IMR-90 (cell line): ENCODE measurements around the gene DAGLA. TPM values are rescaled to one million over a fixed set of nuclear protein-coding genes. Genes with fewer than 3 reads are reported as not detected.

Experiments used
- ATAC-seq: fragments of 200-7000 bp; cut with Tn5 transposase; 2 replicates; pipeline ENCODE4 v1.9.1; 2020; ENCODE audit warnings: low read depth, mild to moderate bottlenecking, moderate library complexity
- BruUV-seq: library from RNA; stranded (reverse); fragments of 400-500 nt; replicated peaks from 2 replicates; lab custom pipeline; 2021; lab: Mats Ljungman, UMichigan
- CTCF ChIA-PET: fragments of 300-600 bp; formaldehyde crosslinking; extraction: SDS; loops from one replicate; lab custom pipeline; 2021; ENCODE audit warnings: antibody characterized with exemption; lab: Yijun Ruan, JAX
- POLR2A ChIA-PET: fragments of 300-600 bp; sonication (Branson Sonifier 250); formaldehyde crosslinking; loops from one replicate; lab custom pipeline; 2022; ENCODE audit warnings: antibody characterized with exemption; ENCODE audit not compliant: unreplicated experiment; lab: Charles Lee
- DNase-seq: peaks from one replicate; pipeline ENCODE4 v3.0.0; 2013
- H2AFZ ChIP-seq: replicated peaks from 2 replicates; pipeline ENCODE3; 2013; ENCODE audit warnings: low read length, mild to moderate bottlenecking; ENCODE audit not compliant: poor library complexity
- H2AK5ac ChIP-seq: 2 replicates; pipeline ENCODE4 v1.6.1; 2013; ENCODE audit warnings: low read depth, low read length, inconsistent platforms
- H2AK9ac ChIP-seq: replicated peaks from 2 replicates; pipeline ENCODE3; 2013; ENCODE audit warnings: mild to moderate bottlenecking, low read depth, low read length, moderate library complexity; ENCODE audit not compliant: poor library complexity
- H2BK120ac ChIP-seq: 2 replicates; pipeline ENCODE4 v1.6.1; 2013; ENCODE audit warnings: low read depth, low read length, inconsistent platforms
- H2BK15ac ChIP-seq: 3 replicates; pipeline ENCODE4 v1.6.1; 2013; ENCODE audit warnings: low read depth, low read length, inconsistent platforms
- H2BK20ac ChIP-seq: 2 replicates; pipeline ENCODE4 v1.6.1; 2013; ENCODE audit warnings: low read depth, mild to moderate bottlenecking, inconsistent platforms, low read length, moderate library complexity
- H2BK5ac ChIP-seq: 2 replicates; pipeline ENCODE4 v1.6.1; 2013; ENCODE audit warnings: mild to moderate bottlenecking, low read depth, low read length, inconsistent platforms; ENCODE audit not compliant: poor library complexity, severe bottlenecking
- H3K14ac ChIP-seq: replicated peaks from 2 replicates; pipeline ENCODE4 v1.6.1; 2013; ENCODE audit warnings: low read depth, low read length, inconsistent platforms
- H3K18ac ChIP-seq: 2 replicates; pipeline ENCODE4 v1.6.1; 2013; ENCODE audit warnings: low read depth, low read length, control low read depth
- H3K23ac ChIP-seq: 2 replicates; pipeline ENCODE4 v1.6.1; 2013; ENCODE audit warnings: low read depth, low read length, inconsistent platforms
- H3K27ac ChIP-seq: 2 replicates; pipeline ENCODE4 v1.5.1; 2013; ENCODE audit warnings: mild to moderate bottlenecking, control low read depth, low read length; ENCODE audit not compliant: insufficient read depth
- H3K27me3 ChIP-seq: 2 replicates; pipeline ENCODE4 v1.6.1; 2013; ENCODE audit warnings: low read length; ENCODE audit not compliant: control insufficient read depth, insufficient read depth
- H3K36me3 ChIP-seq: 2 replicates; pipeline ENCODE4 v1.6.1; 2013; ENCODE audit warnings: low read length, mixed read lengths; ENCODE audit not compliant: control insufficient read depth, insufficient read depth
- H3K4ac ChIP-seq: 2 replicates; pipeline ENCODE4 v1.6.1; 2013; ENCODE audit warnings: low read depth, low read length, inconsistent platforms
- H3K4me1 ChIP-seq: 2 replicates; pipeline ENCODE4 v1.6.1; 2013; ENCODE audit warnings: low read length, mixed read lengths; ENCODE audit not compliant: control insufficient read depth, insufficient read depth
- H3K4me2 ChIP-seq: 2 replicates; pipeline ENCODE4 v1.6.1; 2013; ENCODE audit warnings: low read depth, mild to moderate bottlenecking, control low read depth, low read length, moderate library complexity
- H3K4me3 ChIP-seq: 2 replicates; pipeline ENCODE4 v1.5.1; 2013; ENCODE audit warnings: low read depth, mild to moderate bottlenecking, control low read depth, low read length, moderate library complexity; ENCODE audit not compliant: insufficient read depth
- H3K56ac ChIP-seq: 2 replicates; pipeline ENCODE4 v1.6.1; 2013; ENCODE audit warnings: low read length, inconsistent platforms; ENCODE audit not compliant: insufficient read depth; ENCODE audit errors: extremely low read depth
- H3K79me1 ChIP-seq, 2 experiments: 2 replicates each; pipeline ENCODE4 v1.6.1; 2013; ENCODE audit warnings: low read length in 2 of 2, inconsistent platforms in 1 of 2, low read depth in 1 of 2
- H3K9ac ChIP-seq: 2 replicates; pipeline ENCODE4 v1.6.1; 2013; ENCODE audit warnings: low read depth, low read length, control low read depth
- H3K9me1 ChIP-seq: 2 replicates; pipeline ENCODE4 v1.6.1; 2013; ENCODE audit warnings: low read length, inconsistent platforms; ENCODE audit not compliant: insufficient read depth
- H3K9me3 ChIP-seq: 2 replicates; pipeline ENCODE4 v1.6.1; 2013; ENCODE audit warnings: low read length; ENCODE audit not compliant: control insufficient read depth, insufficient read depth
- H4K20me1 ChIP-seq: 2 replicates; pipeline ENCODE4 v1.6.1; 2013; ENCODE audit warnings: low read length, inconsistent platforms; ENCODE audit not compliant: insufficient read depth
- H4K5ac ChIP-seq: 2 replicates; pipeline ENCODE4 v1.6.1; 2013; ENCODE audit warnings: mild to moderate bottlenecking, low read depth, low read length, control low read depth
- H4K8ac ChIP-seq, 2 experiments: 2 replicates each; pipeline ENCODE4 v1.6.1; 2013; ENCODE audit warnings: low read depth in 2 of 2, low read length in 2 of 2, control low read depth in 1 of 2, inconsistent platforms in 1 of 2
- H4K91ac ChIP-seq: 2 replicates; pipeline ENCODE4 v1.6.1; 2013; ENCODE audit warnings: low read depth, low read length, inconsistent platforms; ENCODE audit not compliant: insufficient read depth
- BHLHE40 ChIP-seq: fragments of 150-350 bp; IDR thresholded peaks from 2 replicates; pipeline ENCODE4 v1.6.1; 2016; ENCODE audit warnings: mild to moderate bottlenecking, low read depth, low read length
- ELK1 ChIP-seq: fragments of 150-350 bp; IDR thresholded peaks from 2 replicates; pipeline ENCODE4 v1.6.1; 2016; ENCODE audit warnings: low read depth, mild to moderate bottlenecking, low read length, moderate library complexity, borderline replicate concordance
- MAFK ChIP-seq: IDR thresholded peaks from 2 replicates; pipeline ENCODE4 v1.6.1; 2012; ENCODE audit warnings: low read depth, low read length, improper control_type of control experiment
- MAZ ChIP-seq: IDR thresholded peaks from 2 replicates; pipeline ENCODE4 v1.6.1; 2012; ENCODE audit warnings: low read depth, mild to moderate bottlenecking, low read length, improper control_type of control experiment, moderate library complexity, borderline replicate concordance
- NFE2L2 ChIP-seq: fragments of 150-350 bp; IDR thresholded peaks from 2 replicates; pipeline ENCODE4 v1.6.1; 2016; ENCODE audit warnings: low read depth, mild to moderate bottlenecking, low read length
- POLR2A ChIP-seq: IDR thresholded peaks from 2 replicates; pipeline ENCODE4 v1.6.1; 2012; ENCODE audit warnings: mild to moderate bottlenecking, low read depth, low read length
- RCOR1 ChIP-seq: IDR thresholded peaks from 2 replicates; pipeline ENCODE4 v1.6.1; 2012; ENCODE audit warnings: mild to moderate bottlenecking, low read length, improper control_type of control experiment; ENCODE audit not compliant: insufficient replicate concordance
- RFX5 ChIP-seq: IDR thresholded peaks from 2 replicates; pipeline ENCODE4 v1.8.0; 2012; ENCODE audit warnings: low read depth, mild to moderate bottlenecking, low read length, moderate library complexity
- WGBS, 2 experiments: methylation state at CpG; one replicate each; pipeline versions ENCODE4 v1.1.5 to v1.1.7; 2013; ENCODE audit warnings: missing lambda C conversion rate in 2 of 2; ENCODE audit not compliant: insufficient read length in 1 of 2; ENCODE audit errors: extremely low coverage in 2 of 2; 5-methylcytosine and 5-hydroxymethylcytosine counted together
- dilution Hi-C: fragments of 300-500 bp; cut with HindIII; formaldehyde crosslinking; loops from one replicate; pipeline ENCODE4 v1.14.3; 2018; ENCODE audit warnings: low sequenced_read_pairs; ENCODE audit not compliant: unreplicated experiment
- in situ Hi-C: fragments of 300-500 bp; cut with MboI; formaldehyde crosslinking; loops from 3 replicates; pipeline ENCODE4 v1.14.3; 2019; ENCODE audit warnings: low sequenced_read_pairs, inconsistent platforms, mixed read lengths
- intact Hi-C: fragments of 100-400 bp; cut with micrococcal nuclease; formaldehyde crosslinking; loops from 2 replicates; pipeline ENCODE4 v1.10.0; 2022
- polyA plus RNA-seq, 3 experiments: library from polyadenylated mRNA; depleted of rRNA; stranded (reverse); fragments of >200 nt; gene quantifications; 2 replicates each; pipeline ENCODE4 v1.2.3, GENCODE V29; 2012; ENCODE audit warnings: low replicate concordance in 1 of 3
- total RNA-seq: library from RNA; depleted of rRNA; stranded (reverse); fragments of >200 nt; gene quantifications from 2 replicates; pipeline ENCODE4 v1.2.3, GENCODE V29; 2012

Gene DAGLA
- total and polyA plus RNA-seq, 2 of the 4 experiments (the other 2 are of a cell fraction), result 0.90 to 3.8 TPM

DNA sequence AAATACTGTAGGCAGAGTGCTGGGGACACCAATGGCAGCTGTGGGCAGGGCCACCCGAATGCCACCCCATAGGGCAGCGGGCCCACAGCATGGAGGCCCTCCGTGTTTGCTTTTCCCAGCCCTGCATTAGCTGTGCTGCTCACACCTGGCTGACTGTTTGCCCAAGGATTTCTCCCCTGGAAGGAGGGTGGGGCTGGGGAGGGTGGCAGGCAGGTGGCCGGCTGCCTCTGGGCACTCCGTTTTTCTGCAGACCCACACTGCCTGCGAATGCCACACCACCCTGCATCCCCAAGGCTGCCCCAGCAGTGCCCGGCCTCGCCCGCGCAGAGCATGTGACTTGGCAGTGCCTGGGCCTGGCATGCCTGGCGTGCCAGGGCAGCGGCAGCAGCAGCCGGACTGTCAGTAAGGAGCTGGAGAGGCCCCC lies 19.6 kb downstream of the DAGLA start:
- no peaks in the 10 kb centered on the region for H3K36me3 ChIP-seq
- no peak for ATAC-seq
- H4K91ac ChIP-seq, result no peak overlapping the region
- H3K27ac ChIP-seq, result no peak overlapping the region
- no peak overlapping the region for H3K56ac ChIP-seq
- TF ChIP-seq MAZ (no peak), ELK1 (no peak), MAFK (no peak), NFE2L2 (no peak), BHLHE40 (no peak), RCOR1 (no peak), RFX5 (no peak), POLR2A (no peak)
- peaks cover 8% of the 10 kb centered on the region; the same call in 1 of the 2 replicates for H3K27me3 ChIP-seq
- no peak overlapping the region for H2AFZ ChIP-seq
- in situ Hi-C loops, result no loop called here
- no peaks in the 10 kb centered on the region for H4K20me1 ChIP-seq
- H2AK9ac ChIP-seq, result no peak overlapping the region
- no peak overlapping the region for H3K18ac ChIP-seq
- H3K4ac ChIP-seq, result no peak overlapping the region
- dilution Hi-C loops, result no loop called here
- no peak overlapping the region for H2BK5ac ChIP-seq
- no peak overlapping the region for H3K14ac ChIP-seq
- H3K4me1 ChIP-seq, result peaks cover 12% of the 10 kb centered on the region
- H2BK15ac ChIP-seq, result no peak overlapping the region
- H2AK5ac ChIP-seq, result no peak overlapping the region
- no peak overlapping the region for H2BK20ac ChIP-seq
- CTCF ChIA-PET, result no interaction called here
- WGBS, 2 experiments, result 93% methylated on average over 4 of the region's 13 CpGs; no CpG with 5 or more reads in 1 of the 2 experiments
- no peak overlapping the region for H4K5ac ChIP-seq
- H3K23ac ChIP-seq, result no peak overlapping the region
- no peak overlapping the region for H3K4me2 ChIP-seq
- BruUV-seq, result no TSS peak
- no peak overlapping the region for H4K8ac ChIP-seq
- no peaks in the 10 kb centered on the region for H3K9me1 ChIP-seq
- H3K79me1 ChIP-seq, result no peaks in the 10 kb centered on the region
- H3K9ac ChIP-seq, result no peak overlapping the region
- no peak for DNase-seq
- intact Hi-C loops, result no loop called here
- H2BK120ac ChIP-seq, result no peak overlapping the region
- H3K4me3 ChIP-seq, result no peak overlapping the region
- POLR2A ChIA-PET, result no interaction called here
- H3K9me3 ChIP-seq, result no peaks in the 10 kb centered on the region
